K562 (cell line): ENCODE results near the gene CCDC15. TPM values are rescaled to one million over a fixed set of nuclear protein-coding genes. Genes with fewer than 3 reads are reported as not detected.
"Not testable (repeated sequence)": the region's sequence is repeated elsewhere in the genome, so short reads cannot be mapped to it uniquely, and the experiment has no call there.

ENCODE experiments used
- ATAC-seq: fragments of 200-7000 bp; cut with Tn5 transposase; 3 replicates; pipeline ENCODE4 v1.9.1; 2020; ENCODE audit warnings: moderate library complexity
- BruUV-seq: library from RNA; stranded (reverse); fragments of 400-500 nt; replicated peaks from 2 replicates; lab custom pipeline; 2021; lab: Mats Ljungman, UMichigan
- CTCF ChIA-PET: fragments of 300-600 bp; formaldehyde crosslinking; extraction: SDS; loops from one replicate; lab custom pipeline; 2021; ENCODE audit warnings: low intra/inter-chr PET ratio; lab: Yijun Ruan, JAX
- POLR2A ChIA-PET: fragments of 300-600, 350-650 bp; sonication (Branson Sonifier 250); formaldehyde crosslinking; extraction: SDS; loops from one replicate; lab custom pipeline; 2021; ENCODE audit warnings: antibody characterized with exemption, inconsistent platforms; lab: Yijun Ruan, JAX
- DNase-seq, 4 experiments: peaks; one replicate each; pipeline versions ENCODE4 v3.0.0 to v3.0.0-alpha.2; 2011 to 2018; ENCODE audit warnings: low spot score in 3 of 4, mixed read lengths in 3 of 4; ENCODE audit errors: extremely low read depth in 1 of 4
- FAIRE-seq: peaks from 2 replicates; lab custom pipeline; 2011; peaks lifted over from hg19 to GRCh38; lab: Jason Lieb, UNC
- H2AFZ ChIP-seq: 2 replicates; pipeline ENCODE4 v1.6.0; 2011; ENCODE audit warnings: low read depth, low read length, control low read depth, inconsistent platforms
- H3K27ac ChIP-seq: fragments of 200-600 bp; 3 replicates; pipeline ENCODE4 v1.8.0; 2011; ENCODE audit warnings: low read depth, mild to moderate bottlenecking, control low read depth, inconsistent platforms, low read length, moderate library complexity, mixed read lengths; ENCODE audit errors: extremely low read depth
- H3K27me3 ChIP-seq, 2 experiments: fragments of 300-600 bp in 1 of 2; 2 replicates in 1 of 2; 3 replicates in 1 of 2; pipeline versions ENCODE4 v1.6.0 to v1.8.0; 2011; ENCODE audit warnings: inconsistent platforms in 2 of 2, low read length in 2 of 2, mild to moderate bottlenecking in 1 of 2, mixed read lengths in 1 of 2, moderate library complexity in 1 of 2; ENCODE audit not compliant: control insufficient read depth in 2 of 2, insufficient read depth in 2 of 2
- H3K36me3 ChIP-seq: fragments of 300-600 bp; 3 replicates; pipeline ENCODE4 v1.8.0; 2011; ENCODE audit warnings: mild to moderate bottlenecking, low read length, inconsistent platforms; ENCODE audit not compliant: control insufficient read depth, insufficient read depth
- H3K4me1 ChIP-seq, 2 experiments: fragments of 200-600 bp in 1 of 2; replicated peaks in 1 of 2; 2 replicates in 1 of 2; 3 replicates in 1 of 2; pipeline versions ENCODE4 v1.5.1 to v1.8.0; 2011; ENCODE audit warnings: inconsistent platforms in 2 of 2, low read length in 2 of 2, mild to moderate bottlenecking in 1 of 2, mixed read lengths in 1 of 2, moderate library complexity in 1 of 2; ENCODE audit not compliant: control insufficient read depth in 2 of 2, insufficient read depth in 2 of 2
- H3K4me2 ChIP-seq: 2 replicates; pipeline ENCODE4 v1.6.1; 2011; ENCODE audit warnings: low read length, control low read depth, inconsistent platforms, mixed read lengths; ENCODE audit not compliant: insufficient read depth
- H3K4me3 ChIP-seq: fragments of 200-600 bp; sonication (generic), shearing (Covaris generic); 2 replicates; pipeline ENCODE4 v1.5.1; 2016; ENCODE audit warnings: control low read depth, inconsistent platforms
- H3K79me2 ChIP-seq: fragments of 200-600 bp; 3 replicates; pipeline ENCODE4 v1.8.0; 2011; ENCODE audit warnings: low read length, inconsistent platforms; ENCODE audit not compliant: control insufficient read depth, insufficient read depth
- H3K9ac ChIP-seq, 2 experiments: 2 replicates each; pipeline versions ENCODE4 v1.6.0 to v1.6.1; 2011; ENCODE audit warnings: low read depth in 2 of 2, low read length in 2 of 2, control low read depth in 1 of 2, inconsistent platforms in 1 of 2, mild to moderate bottlenecking in 1 of 2, mixed read lengths in 1 of 2; ENCODE audit not compliant: insufficient read depth in 1 of 2
- H3K9me1 ChIP-seq: one replicate; pipeline ENCODE4 v1.6.0; 2011; ENCODE audit warnings: inconsistent platforms, mild to moderate bottlenecking, low read length, moderate library complexity; ENCODE audit not compliant: control insufficient read depth, insufficient read depth
- H3K9me3 ChIP-seq: replicated peaks from 2 replicates; pipeline ENCODE4 v1.5.1; 2011; ENCODE audit warnings: low read depth, low read length, inconsistent platforms; ENCODE audit not compliant: control insufficient read depth, insufficient read depth
- H4K20me1 ChIP-seq: replicated peaks from 2 replicates; pipeline ENCODE4 v1.6.1; 2011; ENCODE audit warnings: low read length, inconsistent platforms, mixed read lengths; ENCODE audit not compliant: control insufficient read depth, insufficient read depth
- ADNP ChIP-seq: fragments of 200-800 bp; sonication (Bioruptor generic); IDR thresholded peaks from 2 replicates; pipeline ENCODE4 v1.6.1; 2016; ENCODE audit warnings: missing genetic modification characterization, missing compliant biosample characterization
- ARID1B ChIP-seq: fragments of 450-650 bp; IDR thresholded peaks from 2 replicates; pipeline ENCODE4 v1.6.1; 2016; ENCODE audit warnings: antibody characterized with exemption, mild to moderate bottlenecking, inconsistent platforms
- FOSL1 ChIP-seq: fragments of 200-800 bp; sonication (Bioruptor generic); conservative IDR thresholded peaks from 2 replicates; pipeline ENCODE4 v1.6.1; 2016; ENCODE audit warnings: missing genetic modification characterization, missing compliant biosample characterization
- TFE3 ChIP-seq: fragments of 450-650 bp; formaldehyde crosslinking; IDR thresholded peaks from 2 replicates; pipeline ENCODE4 v1.4.0; 2020; ENCODE audit warnings: mild to moderate bottlenecking, mixed read lengths
- ZC3H11A ChIP-seq: IDR thresholded peaks from 2 replicates; pipeline ENCODE4 v1.6.1; 2012; ENCODE audit warnings: low read depth, low read length, improper control_type of control experiment
- WGBS: fragments of 100-300 bp; shearing (Covaris generic); methylation state at CpG from one replicate; pipeline ENCODE4 v1.1.6; 2016; ENCODE audit warnings: low coverage, mixed read lengths; ENCODE audit not compliant: insufficient coverage; ENCODE audit errors: missing lambda C conversion rate; 5-methylcytosine and 5-hydroxymethylcytosine counted together
- in situ Hi-C: fragments of 300-500 bp; cut with MboI; formaldehyde crosslinking; loops from 4 replicates; pipeline ENCODE4 v1.15.0; 2018; ENCODE audit warnings: inconsistent platforms, mixed read lengths
- intact Hi-C: fragments of 100-400 bp; cut with micrococcal nuclease; formaldehyde crosslinking; loops from 2 replicates; pipeline ENCODE4 v1.14.2; 2022
- polyA plus RNA-seq, 8 experiments: library from polyadenylated mRNA; depleted of rRNA in 4 of 8; stranded (reverse) in 5 of 8; unstranded in 3 of 8; fragments of >200 nt; fragmentation: Nextera tagmentation in 2 of 8; fragmentation: Illumina TruSeq in 1 of 8; extraction: Ambion mirVana in 2 of 8; extraction: Trizol in 1 of 8; gene quantifications; 2 replicates each; pipeline versions ENCODE4 v1.2.1 to v1.2.3, GENCODE V29; 2011 to 2014; ENCODE audit warnings: inconsistent platforms in 1 of 8, missing spikeins in 1 of 8
- total RNA-seq, 7 experiments: library from RNA; depleted of rRNA in 6 of 7; stranded (reverse); fragments of >200 nt in 6 of 7; fragmentation: Illumina TruSeq in 2 of 7; extraction: Trizol in 2 of 7; gene quantifications; 2 replicates each; pipeline versions ENCODE4 v1.2.1 to v1.2.3, GENCODE V29; 2011 to 2021; ENCODE audit warnings: low replicate concordance in 1 of 7
- TF ChIP-seq, protein P1 (sequence below), 2 experiments: fragments of 450-650 bp in 1 of 2; sonication (generic) in 1 of 2; formaldehyde crosslinking in 1 of 2; IDR thresholded peaks in 1 of 2; conservative IDR thresholded peaks in 1 of 2; 2 replicates each; pipeline versions ENCODE4 v1.6.1 to v1.8.1; 2016 to 2023; ENCODE audit warnings: mild to moderate bottlenecking in 2 of 2, moderate library complexity in 2 of 2, inconsistent platforms in 1 of 2, missing genetic modification reagents in 1 of 2
- TF ChIP-seq, protein P2 (sequence below): sonication (generic); IDR thresholded peaks from 2 replicates; pipeline ENCODE4 v1.6.1; 2016

CCDC15 gene
- total and polyA plus RNA-seq, 9 of the 15 experiments (the other 6 are each of a cell fraction or from before 2014, with no cell fraction given): 1.9 to 9.2 (median 3.9) TPM

DNA sequence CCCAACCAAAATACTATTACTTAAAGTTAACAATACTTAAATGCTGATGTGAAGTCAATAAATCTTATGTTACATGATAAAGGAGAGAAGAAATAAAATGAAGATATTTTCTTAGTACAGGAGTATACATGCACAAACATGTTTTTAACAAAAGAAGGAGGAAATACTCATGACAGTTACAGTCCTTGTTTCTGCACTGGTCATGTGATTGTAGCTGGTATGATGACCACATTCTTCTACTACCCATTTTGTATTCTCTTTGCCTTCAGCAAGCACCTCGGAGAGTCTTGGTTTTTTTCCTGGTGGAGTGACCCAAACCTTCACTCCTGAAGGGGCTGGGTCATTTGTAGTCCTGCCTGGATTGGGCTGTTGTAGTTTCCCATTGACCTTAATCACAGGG, 75.4 kb downstream of the CCDC15 start:
- H3K27ac ChIP-seq, H3K9me1 ChIP-seq, H3K79me2 ChIP-seq, H3K27me3 ChIP-seq, H3K4me1 ChIP-seq, BruUV-seq, H4K20me1 ChIP-seq, H3K9ac ChIP-seq, H3K4me2 ChIP-seq, H3K36me3 ChIP-seq, POLR2A ChIA-PET, in situ Hi-C loops, ATAC-seq, H3K4me3 ChIP-seq, CTCF ChIA-PET, DNase-seq: not testable (repeated sequence)
- WGBS: 21% methylated on average over 1 of the region's 1 CpG
- TF ChIP-seq TFE3: 0 out of 2 replicates have a peak, but pooled peaks have one; percentile 4
- TF ChIP-seq, all 486 proteins: peak for 1; not testable (repeated sequence) for 485
- H2AFZ ChIP-seq, H3K9me3 ChIP-seq, FAIRE-seq, intact Hi-C loops: not testable (repeated sequence)

DNA sequence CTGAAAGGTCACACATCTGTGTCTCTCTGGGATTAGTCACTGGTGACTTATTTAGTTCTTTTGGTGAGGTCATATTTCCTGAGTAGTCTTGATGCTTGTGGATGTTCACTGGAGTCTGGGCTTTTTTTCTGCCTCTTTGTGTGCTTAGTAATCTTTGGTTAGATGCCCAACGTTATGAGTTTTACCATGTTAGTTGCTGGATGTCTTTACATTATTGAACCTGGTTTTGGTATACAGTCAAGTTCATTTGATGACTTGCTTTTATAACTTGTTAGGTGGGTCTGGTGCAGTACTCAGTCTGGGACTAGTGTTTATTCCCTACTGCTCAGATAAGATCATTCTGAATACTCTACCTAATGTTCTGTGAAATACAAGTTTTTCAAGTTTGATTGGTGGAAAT, 82.9 kb downstream of the CCDC15 start:
- no peak overlapping the region for H2AFZ ChIP-seq
- ATAC-seq (no peak), FAIRE-seq (no peak), DNase-seq (peak in 1 of 4 experiments; percentile 13)
- H3K27me3 ChIP-seq: no peaks in the 10 kb centered on the region
- POLR2A ChIA-PET: no interaction called here
- no peak overlapping the region for H3K4me2 ChIP-seq
- no peaks in the 10 kb centered on the region for H3K79me2 ChIP-seq
- BruUV-seq: no TSS peak
- in situ Hi-C loops (no loop called here), intact Hi-C loops (no loop called here)
- H3K4me1 ChIP-seq: no peaks in the 10 kb centered on the region
- CTCF ChIA-PET: no interaction called here
- H3K9me3 ChIP-seq: no peaks in the 10 kb centered on the region
- H3K4me3 ChIP-seq: no peak overlapping the region
- H3K9ac ChIP-seq: no peak overlapping the region
- WGBS: 13% methylated on average over 1 of the region's 1 CpG
- H3K36me3 ChIP-seq: peaks cover 2% of the 10 kb centered on the region; the same call in 2 of the 3 replicates
- H3K27ac ChIP-seq: no peak overlapping the region
- no peaks in the 10 kb centered on the region for H3K9me1 ChIP-seq
- no peaks in the 10 kb centered on the region for H4K20me1 ChIP-seq
- TF ChIP-seq ARID1B (peak; percentile 30; the same call in 1 of the 2 replicates), ADNP (tag) (no peak), ZC3H11A (no peak), FOSL1 (tag) (peak; percentile 75)
- TF ChIP-seq, protein P1, sequence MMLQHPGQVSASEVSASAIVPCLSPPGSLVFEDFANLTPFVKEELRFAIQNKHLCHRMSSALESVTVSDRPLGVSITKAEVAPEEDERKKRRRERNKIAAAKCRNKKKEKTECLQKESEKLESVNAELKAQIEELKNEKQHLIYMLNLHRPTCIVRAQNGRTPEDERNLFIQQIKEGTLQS (IDR thresholded peaks at IDR 0.05): peak; percentile 75
- TF ChIP-seq, protein P1 (CRISPR knock-in tag; conservative IDR thresholded peaks at IDR 0.05): no peak
- TF ChIP-seq, protein P2, sequence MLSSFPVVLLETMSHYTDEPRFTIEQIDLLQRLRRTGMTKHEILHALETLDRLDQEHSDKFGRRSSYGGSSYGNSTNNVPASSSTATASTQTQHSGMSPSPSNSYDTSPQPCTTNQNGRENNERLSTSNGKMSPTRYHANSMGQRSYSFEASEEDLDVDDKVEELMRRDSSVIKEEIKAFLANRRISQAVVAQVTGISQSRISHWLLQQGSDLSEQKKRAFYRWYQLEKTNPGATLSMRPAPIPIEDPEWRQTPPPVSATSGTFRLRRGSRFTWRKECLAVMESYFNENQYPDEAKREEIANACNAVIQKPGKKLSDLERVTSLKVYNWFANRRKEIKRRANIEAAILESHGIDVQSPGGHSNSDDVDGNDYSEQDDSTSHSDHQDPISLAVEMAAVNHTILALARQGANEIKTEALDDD: peak; percentile 35; the same call in 1 of the 2 replicates
